GM12864 (cell line): ENCODE results near the gene EAF2.
"Not testable (repeated sequence)": the region's sequence is repeated elsewhere in the genome, so short reads cannot be mapped to it uniquely, and the experiment has no call there.

Experiments used
- DNase-seq: peaks from one replicate; pipeline ENCODE4 v3.0.0-alpha.2; 2011; ENCODE audit warnings: low read depth
- H3K4me3 ChIP-seq: 2 replicates; pipeline ENCODE4 v1.5.1; 2011; ENCODE audit warnings: mild to moderate bottlenecking, low read depth, low read length, control low read depth
- CTCF ChIP-seq: IDR thresholded peaks from 2 replicates; pipeline ENCODE4 v1.5.1; 2011; ENCODE audit warnings: low read depth, mild to moderate bottlenecking, moderate library complexity, low read length, control low read depth, inconsistent platforms; ENCODE audit errors: missing control alignments

The EAF2 gene

DNA sequence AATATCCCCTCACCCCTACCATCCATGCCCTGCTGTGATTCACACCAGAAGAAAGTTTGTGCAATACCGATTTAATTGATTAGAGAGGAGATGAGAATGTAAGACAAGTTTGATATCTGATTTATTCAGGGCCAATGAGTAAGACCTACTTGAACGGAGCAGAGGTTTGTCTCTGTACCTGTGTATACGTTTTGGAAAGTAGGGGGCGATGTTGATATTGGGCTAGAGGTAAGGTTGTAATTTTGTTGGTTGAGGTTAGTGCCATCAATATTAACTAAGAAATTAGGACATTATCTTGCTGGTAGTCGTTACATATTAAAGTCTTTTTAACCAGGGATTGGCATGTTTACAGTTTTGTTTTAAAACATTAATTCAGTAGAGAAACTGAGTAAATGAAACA lies 20.5 kb downstream of the EAF2 start:
- peak; percentile 26 for TF ChIP-seq CTCF
- H3K4me3 ChIP-seq = no peak overlapping the region
- DNase-seq = no peak

DNA sequence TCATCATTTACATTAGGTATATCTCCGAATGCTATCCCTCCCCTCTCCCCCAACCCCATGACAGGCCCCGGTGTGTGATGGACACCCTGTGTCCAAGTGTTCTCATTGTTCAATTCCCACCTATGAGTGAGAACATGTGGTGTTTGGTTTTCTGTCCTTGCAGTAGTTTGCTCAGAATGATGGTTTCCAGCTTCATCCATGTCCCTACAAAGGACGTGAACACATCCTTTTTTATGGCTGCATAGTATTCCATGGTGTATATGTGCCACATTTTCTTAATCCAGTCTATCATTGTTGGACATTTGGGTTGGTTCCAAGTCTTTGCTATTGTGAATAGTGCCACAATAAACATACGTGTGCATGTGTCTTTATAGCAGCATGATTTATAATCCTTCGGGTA lies 22.8 kb downstream of the EAF2 start:
- DNase-seq = not testable (repeated sequence)

DNA sequence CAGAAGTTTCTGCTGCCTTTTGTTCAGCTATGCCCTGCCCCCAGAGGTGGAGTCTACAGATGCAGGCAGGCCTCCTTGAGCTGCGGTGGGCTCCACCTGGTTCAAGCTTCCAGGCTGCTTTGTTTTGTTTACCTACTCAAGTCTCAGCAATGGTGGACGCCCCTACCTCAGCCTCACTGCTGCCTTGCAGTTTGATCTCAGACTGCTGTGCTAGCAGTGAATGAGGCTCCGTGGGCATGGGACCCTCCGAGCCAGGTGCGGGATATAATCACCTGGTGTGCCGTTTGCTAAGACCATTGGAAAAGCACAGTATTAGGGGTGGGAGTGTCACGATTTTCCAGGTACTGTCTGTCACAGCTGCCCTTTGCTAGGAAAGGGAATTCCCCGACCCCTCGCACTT lies 28.2 kb downstream of the EAF2 start:
- DNase-seq = not testable (repeated sequence)

More for the DNA sequence above, 22.8 kb downstream of the EAF2 start:
- H3K4me3 ChIP-seq = not testable (repeated sequence)

DNA sequence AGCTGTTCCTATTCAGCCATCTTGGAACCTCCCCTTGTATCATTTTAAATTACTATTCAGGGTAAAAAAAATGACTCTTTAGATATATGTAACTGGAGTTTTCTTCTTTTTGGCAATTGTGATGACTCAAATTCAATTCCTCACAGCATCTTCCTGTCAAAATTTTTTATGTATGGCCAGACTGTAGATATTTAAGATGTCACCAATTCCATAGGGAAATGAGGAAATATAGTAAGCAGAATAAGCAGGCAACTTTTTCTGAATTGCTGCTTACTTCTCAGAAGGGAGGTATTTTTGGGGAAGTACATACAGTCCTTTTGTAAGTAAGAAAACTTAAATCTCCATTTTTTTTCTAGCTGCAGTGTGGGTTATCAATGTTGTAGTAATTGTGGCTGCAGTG lies 28.8 kb downstream of the EAF2 start:
- no peak for TF ChIP-seq CTCF
- no peak overlapping the region for H3K4me3 ChIP-seq
- no peak for DNase-seq

More for the DNA sequence above, 28.2 kb downstream of the EAF2 start:
- not testable (repeated sequence) for H3K4me3 ChIP-seq

DNA sequence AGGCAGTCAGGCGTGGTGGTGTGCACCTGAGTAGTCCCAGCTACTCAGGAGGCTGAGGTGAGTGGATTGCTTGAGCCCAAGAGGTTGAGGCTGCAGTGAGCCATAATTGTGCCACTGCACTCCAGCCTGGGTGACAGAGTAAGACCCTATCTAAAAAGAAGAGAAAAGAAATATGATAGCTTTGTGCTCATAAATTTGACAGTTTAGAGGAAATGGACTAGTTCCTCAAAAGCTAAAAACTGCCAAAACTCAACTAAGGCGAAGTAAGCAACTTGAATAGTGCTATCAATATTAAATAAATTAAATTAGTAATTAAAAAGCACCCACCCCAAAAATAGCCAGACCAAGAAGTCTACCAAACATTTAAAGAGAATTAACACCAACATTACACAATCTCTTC lies 34.7 kb downstream of the EAF2 start:
- DNase-seq = no peak
- no peak for TF ChIP-seq CTCF
- H3K4me3 ChIP-seq = no peak overlapping the region

- no peak overlapping the region for H3K4me3 ChIP-seq
- no peak for DNase-seq
- TF ChIP-seq CTCF = no peak
These were observed 35.7 kb downstream of the EAF2 start for GRCh38 chr3:121870717-121871116.

- no peak for DNase-seq
- TF ChIP-seq CTCF = no peak
These were observed 36.4 kb downstream of the EAF2 start for GRCh38 chr3:121871430-121871829.

DNA sequence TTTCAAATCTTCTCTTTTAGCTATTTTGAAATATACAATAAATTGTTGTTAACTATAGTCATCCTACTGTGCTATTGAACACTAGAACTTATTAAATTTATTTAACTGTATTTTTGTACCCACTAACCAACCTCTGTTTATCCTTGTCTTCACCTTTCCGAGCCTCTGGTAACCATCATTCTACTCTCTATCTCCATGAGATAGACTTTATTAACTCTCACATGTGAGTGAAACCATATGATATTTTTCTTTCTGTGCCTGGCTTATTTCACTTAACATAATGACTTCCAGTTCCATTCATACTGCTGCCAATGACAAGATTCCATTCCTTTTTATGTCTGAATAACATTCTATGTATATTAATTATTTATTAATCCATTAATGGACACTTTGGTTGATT lies 43.4 kb downstream of the EAF2 start:
- no peak for DNase-seq
- no peak for TF ChIP-seq CTCF
- no peak overlapping the region for H3K4me3 ChIP-seq

More at GRCh38 chr3:121871430-121871829, 36.4 kb downstream of the EAF2 start:
- H3K4me3 ChIP-seq = no peak overlapping the region
